ENCODE data around the gene ONECUT1.

- no peak for TF ChIP-seq ZNF274 (IDR thresholded peaks at IDR 0.05; ENCODE audit: low read depth, low read length)
- no peak for TF ChIP-seq YY1 (IDR thresholded peaks at IDR 0.05; ENCODE audit: insufficient read depth, insufficient read length)
Measured at GRCh38 chr15:52786436-52787122, 3.6 kb downstream of the ONECUT1 start.
